Duodenal mucosa (tissue), 2 donors: ENCODE measurements around the gene HTR3A.

Source experiments
- H3K27ac ChIP-seq: one replicate; pipeline ENCODE4 v1.7.0; 2013; ENCODE audit warnings: low read depth, low read length
- H3K27me3 ChIP-seq, 2 donors: one replicate each; pipeline ENCODE4 v1.7.0; 2013; ENCODE audit warnings: low read length in 2 of 2, control low read depth in 1 of 2; ENCODE audit not compliant: insufficient read depth in 2 of 2, control insufficient read depth in 1 of 2
- H3K36me3 ChIP-seq, 2 donors: one replicate each; pipeline ENCODE4 v1.7.0; 2013; ENCODE audit warnings: low read length in 2 of 2, control low read depth in 1 of 2; ENCODE audit not compliant: insufficient read depth in 2 of 2, control insufficient read depth in 1 of 2
- H3K4me1 ChIP-seq, 2 donors: one replicate each; pipeline ENCODE4 v1.7.0; 2013; ENCODE audit warnings: low read length in 2 of 2, control low read depth in 1 of 2; ENCODE audit not compliant: insufficient read depth in 2 of 2, control insufficient read depth in 1 of 2
- H3K4me3 ChIP-seq, 2 donors: one replicate each; pipeline ENCODE4 v1.7.0; 2013; ENCODE audit warnings: low read length in 2 of 2, low read depth in 1 of 2
- H3K9ac ChIP-seq, 2 donors: one replicate each; pipeline ENCODE4 v1.7.0; 2013; ENCODE audit warnings: low read length in 2 of 2, low read depth in 1 of 2
- H3K9me3 ChIP-seq, 2 donors: one replicate each; pipeline ENCODE4 v1.7.0; 2013; ENCODE audit warnings: low read length in 2 of 2, control low read depth in 1 of 2; ENCODE audit not compliant: control insufficient read depth in 1 of 2

HTR3A gene

GRCh38 chr11:114011443-114011842 is 36.5 kb downstream of the HTR3A start:
- no peak overlapping the region for H3K9ac ChIP-seq
- no peak overlapping the region for H3K4me3 ChIP-seq
- H3K27ac ChIP-seq, result no peak overlapping the region
- no peaks in the 10 kb centered on the region for H3K4me1 ChIP-seq
- no peaks in the 10 kb centered on the region for H3K9me3 ChIP-seq
- no peaks in the 10 kb centered on the region for H3K36me3 ChIP-seq
- H3K27me3 ChIP-seq, result no peaks in the 10 kb centered on the region

- H3K27ac ChIP-seq, result no peak overlapping the region
These were observed 40.2 kb downstream of the HTR3A start for GRCh38 chr11:114015117-114015516.

GRCh38 chr11:114016986-114017385 is 42.1 kb downstream of the HTR3A start:
- H3K27me3 ChIP-seq, result no peaks in the 10 kb centered on the region
- no peak overlapping the region for H3K4me3 ChIP-seq
- no peak overlapping the region for H3K9ac ChIP-seq
- no peak overlapping the region for H3K27ac ChIP-seq
- H3K36me3 ChIP-seq, result no peaks in the 10 kb centered on the region
- H3K4me1 ChIP-seq, result no peaks in the 10 kb centered on the region
- no peaks in the 10 kb centered on the region for H3K9me3 ChIP-seq

More at GRCh38 chr11:114015117-114015516, 40.2 kb downstream of the HTR3A start:
- no peaks in the 10 kb centered on the region for H3K4me1 ChIP-seq
- H3K4me3 ChIP-seq, result no peak overlapping the region
- H3K9me3 ChIP-seq, result no peaks in the 10 kb centered on the region
- H3K9ac ChIP-seq, result no peak overlapping the region
- no peaks in the 10 kb centered on the region for H3K27me3 ChIP-seq
- no peaks in the 10 kb centered on the region for H3K36me3 ChIP-seq

GRCh38 chr11:114017723-114018122 is 42.8 kb downstream of the HTR3A start:
- Histone ChIP-seq H3K4me3 (no peak overlapping the region), H3K9me3 (no peaks in the 10 kb centered on the region), H3K4me1 (no peaks in the 10 kb centered on the region), H3K27me3 (no peaks in the 10 kb centered on the region), H3K27ac (no peak overlapping the region), H3K36me3 (no peaks in the 10 kb centered on the region), H3K9ac (no peak overlapping the region)

- Histone ChIP-seq H3K4me3 (no peak overlapping the region), H3K36me3 (no peaks in the 10 kb centered on the region), H3K4me1 (no peaks in the 10 kb centered on the region), H3K9me3 (no peaks in the 10 kb centered on the region), H3K27me3 (no peaks in the 10 kb centered on the region), H3K27ac (no peak overlapping the region), H3K9ac (no peak overlapping the region)
These were observed 44.1 kb downstream of the HTR3A start for GRCh38 chr11:114019046-114019445.

GRCh38 chr11:114019574-114019973 is 44.7 kb downstream of the HTR3A start:
- no peaks in the 10 kb centered on the region for H3K4me1 ChIP-seq
- H3K27ac ChIP-seq, result no peak overlapping the region
- no peaks in the 10 kb centered on the region for H3K9me3 ChIP-seq
- no peaks in the 10 kb centered on the region for H3K27me3 ChIP-seq
- no peak overlapping the region for H3K4me3 ChIP-seq
- H3K9ac ChIP-seq, result no peak overlapping the region
- H3K36me3 ChIP-seq, result no peaks in the 10 kb centered on the region

GRCh38 chr11:114025329-114025907 is 50.5 kb downstream of the HTR3A start:
- Histone ChIP-seq H3K4me3 (no peak overlapping the region), H3K27ac (no peak overlapping the region), H3K9me3 (no peaks in the 10 kb centered on the region), H3K9ac (no peak overlapping the region), H3K36me3 (no peaks in the 10 kb centered on the region), H3K4me1 (no peaks in the 10 kb centered on the region), H3K27me3 (peaks cover 0 to 9% of the 10 kb centered on the region in 2 donors)

GRCh38 chr11:114026355-114026754 is 51.4 kb downstream of the HTR3A start:
- Histone ChIP-seq H3K27ac (no peak overlapping the region), H3K9me3 (no peaks in the 10 kb centered on the region), H3K4me1 (no peaks in the 10 kb centered on the region), H3K36me3 (no peaks in the 10 kb centered on the region), H3K4me3 (no peak overlapping the region), H3K9ac (no peak overlapping the region), H3K27me3 (peaks cover 0 to 9% of the 10 kb centered on the region in 2 donors)

- Histone ChIP-seq H3K4me1 (no peaks in the 10 kb centered on the region), H3K9me3 (no peaks in the 10 kb centered on the region), H3K9ac (no peak overlapping the region), H3K27me3 (peaks cover 0 to 9% of the 10 kb centered on the region in 2 donors), H3K4me3 (no peak overlapping the region), H3K27ac (no peak overlapping the region), H3K36me3 (no peaks in the 10 kb centered on the region)
These were observed 52.5 kb downstream of the HTR3A start for GRCh38 chr11:114027391-114027790.

- H3K4me1 ChIP-seq, result no peaks in the 10 kb centered on the region
- no peaks in the 10 kb centered on the region for H3K9me3 ChIP-seq
- H3K36me3 ChIP-seq, result no peaks in the 10 kb centered on the region
- no peak overlapping the region for H3K27ac ChIP-seq
- H3K27me3 ChIP-seq, result peaks cover 0 to 9% of the 10 kb centered on the region in 2 donors
- no peak overlapping the region for H3K9ac ChIP-seq
- no peak overlapping the region for H3K4me3 ChIP-seq
These were observed 53.0 kb downstream of the HTR3A start for GRCh38 chr11:114027926-114028325.
